Measurements from ENCODE around the gene NPY5R.

The NPY5R gene

DNA sequence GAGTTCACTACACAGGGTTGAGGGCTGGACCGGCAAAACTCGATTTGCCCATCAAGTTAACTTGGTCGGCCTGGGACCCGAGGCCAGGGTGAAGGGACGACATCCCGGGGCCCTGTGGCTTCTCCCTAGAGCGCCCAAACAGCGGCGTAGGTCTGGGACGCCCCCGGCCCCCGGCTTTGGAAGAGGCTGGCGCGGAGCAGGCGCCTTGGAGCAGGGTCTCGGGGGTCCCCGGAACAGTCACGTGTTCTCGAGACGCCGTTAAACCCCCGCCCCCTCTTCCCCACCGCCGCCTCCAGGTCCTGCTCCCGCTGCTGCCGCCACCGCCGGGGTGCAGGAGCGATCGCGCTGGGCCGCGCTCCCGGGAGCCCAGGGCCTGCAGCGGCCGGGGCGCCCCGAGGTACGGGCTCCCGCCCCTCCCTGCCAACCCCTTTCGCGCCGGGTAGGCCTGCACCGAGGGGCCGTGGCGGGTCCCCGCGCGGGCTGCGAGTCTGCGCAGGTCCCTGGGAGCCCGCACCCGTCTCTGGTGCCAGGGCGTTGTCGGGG, at the start of gene NPY5R:
TSS of gene NPY5R (plus strand) at position 289 of the 543 bp plus-strand sequence. CDS start 6,382 bp downstream, outside the sequence.
- no peak for DNase-seq (ENCODE audit: low read depth in 2 of 2)

DNA sequence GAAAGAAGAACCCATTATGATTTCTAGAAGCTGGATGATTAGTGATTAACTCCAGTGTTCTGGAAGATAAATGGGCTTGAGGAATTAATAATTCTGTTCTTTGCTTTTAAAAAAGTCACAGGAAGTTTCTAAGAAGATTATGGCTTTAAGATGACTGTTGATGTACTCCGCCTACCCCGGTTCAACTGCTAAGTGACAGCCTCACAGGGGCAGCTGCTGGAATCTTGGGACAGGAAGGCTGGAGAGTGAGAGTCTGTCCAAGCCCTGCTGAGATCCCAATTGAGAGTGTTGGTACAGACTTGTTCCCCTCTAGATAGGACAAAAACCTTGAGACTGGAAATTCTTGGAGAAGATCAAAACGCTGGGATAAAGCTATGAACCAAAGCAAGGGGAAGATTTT, 48.6 kb upstream of the NPY5R start:
- DNase-seq (ENCODE audit: low read depth in 2 of 2) = no peak

DNA sequence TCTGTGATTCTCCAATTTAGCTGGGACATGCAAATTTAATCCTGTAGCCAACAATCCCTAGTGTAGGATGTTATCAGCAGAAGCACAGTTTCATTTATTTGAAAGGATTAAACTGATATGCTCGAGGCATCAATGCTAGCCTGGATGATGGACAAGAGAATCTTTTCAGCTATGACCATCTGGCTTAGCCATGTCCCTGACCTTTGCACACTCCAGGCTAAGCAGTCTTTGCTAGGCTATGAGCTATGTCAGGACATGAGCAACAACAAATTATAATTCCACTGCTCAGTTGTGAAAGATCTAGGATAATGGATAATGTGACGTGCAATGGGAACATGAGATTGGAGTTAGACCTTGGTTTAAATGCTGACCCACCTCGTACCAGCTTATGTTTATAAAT, 43.2 kb upstream of the NPY5R start:
- DNase-seq (ENCODE audit: low read depth in 2 of 2) = no peak

DNA sequence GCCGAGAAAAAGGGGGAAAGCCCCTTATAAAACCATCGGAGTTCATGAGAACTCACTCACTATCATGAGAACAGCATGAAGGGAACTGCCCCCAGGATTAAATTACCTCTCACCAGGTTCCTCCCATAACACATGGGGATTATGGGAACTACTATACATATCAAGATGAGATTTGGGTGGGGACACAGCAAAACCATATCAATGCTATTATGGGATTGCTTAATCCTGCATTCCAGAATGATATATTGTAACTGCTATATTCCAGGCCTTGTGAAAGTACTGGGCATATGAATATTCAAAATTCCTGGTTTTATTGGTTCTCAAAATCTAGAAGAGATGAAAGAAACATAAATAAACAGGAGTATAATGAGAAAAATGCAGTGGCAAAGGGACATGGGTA, 40.6 kb upstream of the NPY5R start:
- DNase-seq (ENCODE audit: low read depth in 2 of 2) = no peak

DNA sequence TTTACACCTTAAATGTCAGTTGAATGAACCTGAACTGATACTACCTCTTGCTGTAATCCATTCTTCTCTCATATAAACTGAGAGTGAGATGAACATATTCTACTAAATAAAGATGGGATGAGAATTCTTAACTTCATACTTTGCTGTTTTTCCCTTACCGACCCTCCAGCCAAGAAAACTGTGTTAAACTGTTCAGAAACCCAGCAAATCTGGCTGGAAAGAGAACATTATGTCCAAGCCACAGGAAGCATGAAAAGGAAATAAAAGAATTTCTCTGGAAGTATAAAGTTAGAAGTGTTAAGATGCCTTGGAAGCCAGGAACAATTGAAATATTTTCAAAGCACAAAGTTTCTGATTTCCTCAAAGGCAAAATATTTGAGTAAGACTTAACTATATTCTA, 34.2 kb upstream of the NPY5R start:
- no peak for DNase-seq (ENCODE audit: low read depth in 2 of 2)

DNA sequence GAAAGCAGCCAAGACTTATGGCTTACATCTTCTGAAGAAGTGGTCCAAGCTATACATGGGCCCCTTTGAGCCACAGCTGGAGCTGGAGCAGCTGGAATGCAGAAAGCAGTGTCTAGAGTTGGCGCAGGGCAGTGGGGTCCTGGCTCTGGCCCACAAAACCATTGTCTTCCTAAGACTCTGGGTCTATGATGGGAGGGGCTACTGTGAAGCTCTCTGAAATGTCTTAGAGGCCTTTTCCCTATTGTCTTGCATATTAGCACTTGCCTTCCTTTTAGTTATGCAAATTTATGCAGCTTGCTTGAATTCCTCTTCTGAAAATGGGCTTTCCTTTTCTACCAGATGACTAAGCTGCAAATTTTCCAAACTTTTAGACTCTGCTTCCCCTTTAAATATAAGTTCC, 26.6 kb upstream of the NPY5R start:
- no peak for DNase-seq (ENCODE audit: low read depth in 2 of 2)

DNA sequence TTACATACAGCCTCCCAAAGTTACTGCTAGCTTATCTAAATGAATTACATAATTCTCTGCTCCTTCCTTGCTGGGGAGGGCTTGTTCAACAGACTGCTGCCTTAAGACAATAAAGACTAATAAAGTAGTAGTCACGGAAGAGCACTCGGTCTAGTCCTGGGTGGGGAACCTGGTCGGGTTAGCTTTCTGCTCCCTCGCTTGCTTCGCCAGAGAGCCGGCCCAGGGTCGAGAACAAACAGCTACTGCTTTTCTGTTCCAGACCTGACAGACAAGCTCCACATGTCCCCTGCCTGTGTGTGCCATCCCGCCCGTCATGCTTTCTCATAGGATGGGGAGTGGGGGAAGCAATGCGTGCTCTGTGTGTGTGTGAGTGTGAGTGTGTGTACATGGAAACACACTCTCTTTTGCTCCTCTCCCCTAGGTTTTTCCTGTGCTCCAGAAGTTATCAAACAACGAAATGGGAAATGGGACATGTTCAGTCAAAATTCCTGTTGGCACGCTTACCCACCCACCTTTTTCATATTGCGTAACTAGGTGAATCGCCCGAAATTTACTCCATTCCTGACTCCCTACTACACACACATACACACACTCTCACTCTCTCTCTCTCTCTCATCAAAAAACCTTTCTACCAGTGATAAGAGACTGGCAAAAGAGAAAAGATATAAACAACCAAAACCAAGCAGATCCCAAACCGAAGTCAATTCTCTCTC, 12.6 kb upstream of the NPY5R start:
- DNase-seq (ENCODE audit: low read depth in 2 of 2) = no peak

- DNase-seq (ENCODE audit: low read depth in 2 of 2) = no peak
Measured at GRCh38 chr4:163331629-163332376, 11.9 kb upstream of the NPY5R start.

GRCh38 chr4:163332526-163333406, 10.9 kb upstream of the NPY5R start, which contains the start of gene NPY1R:
TSS of gene NPY1R (minus strand) at chr4:163332596. CDS start at chr4:163326554, 6,042 bp downstream.
- no peak for DNase-seq (ENCODE audit: low read depth in 2 of 2)

GRCh38 chr4:163335384-163335783, 8.3 kb upstream of the NPY5R start:
- DNase-seq (ENCODE audit: low read depth in 2 of 2) = no peak

DNA sequence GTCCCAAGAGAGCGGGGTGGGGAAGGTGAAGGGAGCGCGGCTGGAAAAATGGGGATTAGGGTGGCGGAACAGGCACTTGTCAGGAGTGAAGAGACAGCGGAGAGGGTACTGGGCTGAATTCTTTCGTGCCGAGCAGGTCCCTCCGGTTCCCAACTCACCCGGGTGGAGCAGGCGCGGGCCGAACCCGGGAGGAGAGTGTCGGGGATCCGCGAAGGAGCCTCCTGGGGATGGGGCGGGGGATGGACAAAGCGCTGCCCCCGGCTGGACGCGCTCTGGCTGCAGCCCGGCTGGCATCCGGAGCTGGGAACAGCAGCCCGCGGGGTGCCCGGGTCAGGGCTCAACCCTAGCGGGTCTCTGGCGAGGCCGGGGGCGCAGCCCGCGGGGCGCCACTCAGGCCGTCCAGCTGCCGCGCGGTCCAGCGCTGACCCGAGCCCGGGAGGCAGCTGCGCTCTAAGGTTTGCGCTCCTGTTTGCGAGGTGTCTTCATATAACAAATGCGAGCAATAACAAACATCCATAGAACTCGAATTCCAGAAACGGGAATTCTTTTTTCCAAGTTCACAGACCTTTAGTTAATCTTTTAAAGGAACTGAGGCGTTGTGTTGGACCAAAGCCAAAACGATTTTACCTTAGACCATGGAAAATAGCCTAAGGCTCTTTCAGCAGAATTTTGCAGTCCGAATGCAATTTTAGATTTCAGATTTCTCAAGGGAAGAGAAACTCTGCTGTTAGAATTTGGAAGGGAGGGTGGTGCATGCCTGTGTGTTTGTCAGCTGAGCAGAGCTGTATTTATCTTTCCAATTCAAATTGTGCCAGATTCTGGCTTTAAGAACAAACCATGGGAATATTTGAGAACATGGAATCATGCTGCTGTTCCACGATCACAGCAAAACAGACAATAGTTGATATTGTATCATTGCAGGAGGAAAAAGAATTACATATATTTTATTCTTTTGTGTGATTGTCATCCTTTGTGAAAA, 744 bp downstream of the NPY5R start:
- DNase-seq (ENCODE audit: low read depth in 2 of 2) = no peak

GRCh38 chr4:163350672-163351071, 7.0 kb downstream of the NPY5R start:
- DNase-seq (ENCODE audit: low read depth in 2 of 2) = no peak

DNA sequence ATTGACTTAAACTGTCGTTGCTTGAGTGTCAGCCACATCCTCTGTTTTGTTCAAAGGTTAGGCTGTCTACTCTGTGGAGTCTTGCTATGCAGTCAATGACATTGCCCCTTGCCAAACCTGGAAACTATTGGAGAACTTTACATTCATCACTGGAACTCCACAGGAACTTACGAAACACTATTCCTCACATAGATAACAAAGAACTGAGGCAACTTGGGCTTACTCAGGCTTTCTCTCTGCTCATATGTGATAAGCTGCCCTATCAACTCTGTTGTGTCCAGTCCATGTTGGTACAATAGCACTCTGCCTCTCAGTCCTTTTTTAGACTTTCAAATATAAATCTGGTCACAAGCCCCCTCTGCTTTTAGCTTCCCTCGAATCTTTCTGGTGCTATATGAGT, 9.4 kb downstream of the NPY5R start:
- no peak for DNase-seq (ENCODE audit: low read depth in 2 of 2)

GRCh38 chr4:163356104-163356503, 12.4 kb downstream of the NPY5R start:
- no peak for DNase-seq (ENCODE audit: low read depth in 2 of 2)

- DNase-seq (ENCODE audit: low read depth in 2 of 2) = no peak
Measured at GRCh38 chr4:163367651-163368050, 24.0 kb downstream of the NPY5R start.

DNA sequence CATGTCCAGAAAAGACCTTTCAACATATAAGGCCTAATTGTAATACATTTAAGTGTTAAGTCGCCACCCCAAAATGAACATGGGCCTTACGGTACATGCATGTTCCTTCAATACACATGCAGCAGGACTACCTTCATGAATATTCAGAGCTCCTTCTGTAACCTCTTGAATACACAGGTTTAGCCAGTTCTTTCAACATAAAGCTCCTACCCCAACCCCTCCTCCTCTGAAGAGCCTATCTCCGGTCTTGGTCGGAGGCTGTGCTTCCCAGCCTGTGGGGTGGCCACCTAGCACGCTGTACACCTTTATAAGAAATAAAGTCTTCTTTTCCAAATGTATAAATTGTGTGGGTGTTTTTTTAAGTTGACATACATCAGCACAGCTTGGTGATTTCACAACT, 28.3 kb downstream of the NPY5R start:
- DNase-seq (ENCODE audit: low read depth in 2 of 2) = no peak

GRCh38 chr4:163378661-163379060, 35.0 kb downstream of the NPY5R start:
- DNase-seq (ENCODE audit: low read depth in 2 of 2) = no peak

- DNase-seq (ENCODE audit: low read depth in 2 of 2) = no peak
Measured at GRCh38 chr4:163380703-163381102, 37.0 kb downstream of the NPY5R start.

DNA sequence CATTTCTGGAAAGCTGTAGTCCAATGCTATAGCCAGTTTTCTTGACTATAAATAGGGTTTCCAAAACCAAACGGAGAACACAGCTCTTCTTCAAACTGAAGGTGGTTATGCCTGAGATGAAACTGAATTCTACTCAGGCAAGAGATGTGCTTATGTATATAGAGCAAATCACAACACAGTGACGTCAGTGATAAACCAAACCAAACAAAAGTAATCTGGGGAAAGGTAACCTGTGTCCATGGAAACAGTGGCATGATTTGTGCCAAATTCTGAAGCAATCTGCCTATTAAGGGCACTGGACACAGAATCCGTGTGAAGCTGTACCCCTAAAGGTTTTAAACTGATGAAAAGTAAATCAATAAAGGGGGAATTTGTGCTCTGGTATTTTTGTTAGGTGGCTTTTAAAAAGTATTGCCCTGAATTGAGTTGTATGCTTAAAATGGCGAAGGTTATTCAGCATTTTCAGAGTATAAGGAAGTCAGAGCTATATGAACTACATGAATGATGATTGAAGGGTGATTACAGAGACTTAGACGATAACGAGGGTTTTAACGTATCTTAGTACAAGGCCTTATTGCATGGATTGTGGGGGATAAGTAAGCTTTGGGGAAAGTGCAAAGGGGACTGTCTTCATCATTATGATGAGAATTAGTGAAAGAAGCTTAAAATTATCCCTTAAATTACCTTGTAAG, 38.6 kb downstream of the NPY5R start:
- no peak for DNase-seq (ENCODE audit: low read depth in 2 of 2)

GRCh38 chr4:163384434-163384833, 40.7 kb downstream of the NPY5R start:
- DNase-seq (ENCODE audit: low read depth in 2 of 2) = no peak
